NCI-H2196 (cell line): ENCODE results near the gene TNF.

Experiments used
- DNase-seq: peaks from one replicate; lab custom pipeline; 2025; ENCODE audit not compliant: unreplicated experiment; lab: John Stamatoyannopoulos, UW

TNF gene

GRCh38 chr6:31626952-31627351 is 51.6 kb downstream of the TNF start:
- no peak for DNase-seq

- no peak for DNase-seq
Measured at GRCh38 chr6:31627690-31628287, 52.4 kb downstream of the TNF start.
